HCT116 (cell line): ENCODE results near the gene NOTUM. TPM values are rescaled to one million over a fixed set of nuclear protein-coding genes. Genes with fewer than 3 reads are reported as not detected.

Experiments used
- ATAC-seq: fragments of 200-7000 bp; cut with Tn5 transposase; 2 replicates; pipeline ENCODE4 v1.9.1; 2020; ENCODE audit warnings: mild to moderate bottlenecking, moderate library complexity
- BruUV-seq: library from RNA; stranded (reverse); fragments of 400-500 nt; replicated peaks from 2 replicates; lab custom pipeline; 2021; lab: Mats Ljungman, UMichigan
- CTCF ChIA-PET: fragments of 300-600 bp; sonication (Branson Sonifier 250); formaldehyde crosslinking; loops from one replicate; lab custom pipeline; 2021; ENCODE audit warnings: antibody characterized with exemption; lab: Charles Lee
- POLR2A ChIA-PET: fragments of 300-600, 350-600 bp; sonication (Branson Sonifier 250); formaldehyde crosslinking; loops from one replicate; lab custom pipeline; 2021; ENCODE audit warnings: antibody characterized with exemption; lab: Charles Lee
- RAD21 ChIA-PET, 2 experiments: fragments of 300-600 bp; sonication (Branson Sonifier 250); formaldehyde crosslinking; loops; one replicate each; lab custom pipeline; 2023; ENCODE audit warnings: low total read pairs in 2 of 2; ENCODE audit not compliant: uncharacterized antibody in 2 of 2, unreplicated experiment in 2 of 2, low non-redundant PET in 1 of 2; lab: Charles Lee
- DNase-seq: peaks from one replicate; pipeline ENCODE4 v3.0.0-alpha.2; 2010; ENCODE audit warnings: low read depth, low spot score
- H2AFZ ChIP-seq: fragments of 200-600 bp; shearing (Covaris generic), sonication (generic); 2 replicates; pipeline ENCODE4 v1.6.1; 2017; ENCODE audit warnings: low read depth, mixed run types, mixed read lengths, antibody characterized with exemption, low read length; ENCODE audit not compliant: poor library complexity, severe bottlenecking
- H3K27ac ChIP-seq: 2 replicates; pipeline ENCODE4 v1.5.1; 2012; ENCODE audit warnings: low read depth, low read length
- H3K27me3 ChIP-seq: fragments of 200-600 bp; sonication (generic); 2 replicates; pipeline ENCODE4 v1.6.1; 2016; ENCODE audit warnings: mixed run types, low read length, mixed read lengths; ENCODE audit not compliant: insufficient read depth
- H3K36me3 ChIP-seq, 2 experiments: fragments of 200-500 bp in 1 of 2; fragments of 200-600 bp in 1 of 2; sonication (Bioruptor generic) in 1 of 2; sonication (generic) in 1 of 2; 2 replicates each; pipeline versions ENCODE4 v1.5.1 to v1.6.1; 2014 to 2016; ENCODE audit warnings: low read length in 2 of 2, inconsistent platforms in 1 of 2, mixed read lengths in 1 of 2, mixed run types in 1 of 2; ENCODE audit not compliant: insufficient read depth in 2 of 2, control insufficient read depth in 1 of 2
- H3K4me1 ChIP-seq, 2 experiments: fragments of 200-600 bp in 1 of 2; sonication (generic) in 1 of 2; 2 replicates each; pipeline versions ENCODE4 v1.5.1 to v1.6.1; 2012 to 2017; ENCODE audit warnings: low read length in 2 of 2, inconsistent platforms in 1 of 2, mild to moderate bottlenecking in 1 of 2, mixed read lengths in 1 of 2, mixed run types in 1 of 2, moderate library complexity in 1 of 2; ENCODE audit not compliant: insufficient read depth in 2 of 2, control insufficient read depth in 1 of 2
- H3K4me2 ChIP-seq: fragments of 200-600 bp; sonication (generic); 2 replicates; pipeline ENCODE4 v1.6.1; 2017; ENCODE audit warnings: mixed run types, low read length, mixed read lengths
- H3K4me3 ChIP-seq, 2 experiments: fragments of 200-600 bp in 1 of 2; sonication (generic) in 1 of 2; replicated peaks in 1 of 2; 2 replicates each; pipeline ENCODE4 v1.5.1; 2011 to 2016; ENCODE audit warnings: low read length in 2 of 2, control low read depth in 1 of 2, low read depth in 1 of 2, mild to moderate bottlenecking in 1 of 2, mixed read lengths in 1 of 2, mixed run types in 1 of 2
- H3K79me2 ChIP-seq: fragments of 200-600 bp; sonication (generic); 2 replicates; pipeline ENCODE4 v1.6.1; 2017; ENCODE audit warnings: mild to moderate bottlenecking, mixed run types, low read length, moderate library complexity, mixed read lengths; ENCODE audit not compliant: insufficient read depth
- H3K9ac ChIP-seq: fragments of 200-600 bp; sonication (generic); 2 replicates; pipeline ENCODE4 v1.6.1; 2016; ENCODE audit warnings: low read length, mixed read lengths
- H3K9me2 ChIP-seq: fragments of 200-600 bp; sonication (generic), shearing (Covaris generic); 2 replicates; pipeline ENCODE4 v1.6.1; 2017; ENCODE audit warnings: mixed run types, mild to moderate bottlenecking, moderate library complexity; ENCODE audit not compliant: insufficient read depth
- H3K9me3 ChIP-seq, 2 experiments: fragments of 200-500 bp in 1 of 2; fragments of 200-600 bp in 1 of 2; sonication (Bioruptor generic) in 1 of 2; sonication (generic) in 1 of 2; 2 replicates each; pipeline ENCODE4 v1.6.1; 2014 to 2017; ENCODE audit warnings: low read length in 2 of 2, mixed read lengths in 2 of 2, inconsistent platforms in 1 of 2, low read depth in 1 of 2, mild to moderate bottlenecking in 1 of 2, mixed run types in 1 of 2, moderate library complexity in 1 of 2; ENCODE audit not compliant: control insufficient read depth in 1 of 2, insufficient read depth in 1 of 2
- H4K20me1 ChIP-seq: fragments of 200-600 bp; sonication (generic), shearing (Covaris generic); 2 replicates; pipeline ENCODE4 v1.6.1; 2017; ENCODE audit warnings: mixed run types, mild to moderate bottlenecking, moderate library complexity; ENCODE audit not compliant: insufficient read depth
- EGR1 ChIP-seq: IDR thresholded peaks from 2 replicates; pipeline ENCODE4 v1.6.1; 2012; ENCODE audit warnings: low read depth
- ELF1 ChIP-seq: IDR thresholded peaks from 2 replicates; pipeline ENCODE4 v1.6.1; 2012; ENCODE audit warnings: low read depth, borderline replicate concordance
- EZH2 ChIP-seq: fragments of 200-600 bp; sonication (generic); IDR thresholded peaks from 2 replicates; pipeline ENCODE4 v1.6.1; 2017; ENCODE audit warnings: antibody characterized with exemption, mixed run types
- EZH2phosphoT487 ChIP-seq: fragments of 200-600 bp; IDR thresholded peaks from 2 replicates; pipeline ENCODE4 v1.6.1; 2018; ENCODE audit warnings: antibody characterized with exemption, borderline replicate concordance
- FOSL1 ChIP-seq: IDR thresholded peaks from 2 replicates; pipeline ENCODE4 v1.6.1; 2012; ENCODE audit warnings: low read depth
- JUND ChIP-seq: IDR thresholded peaks from 2 replicates; pipeline ENCODE4 v1.6.1; 2012
- POLR2A ChIP-seq: IDR thresholded peaks from 2 replicates; pipeline ENCODE4 v1.7.0; 2011; ENCODE audit warnings: borderline replicate concordance; ENCODE audit not compliant: insufficient read depth, insufficient read length; ENCODE audit errors: extremely low read depth
- RAD21 ChIP-seq: IDR thresholded peaks from 2 replicates; pipeline ENCODE4 v1.6.1; 2012; ENCODE audit warnings: low read depth, mild to moderate bottlenecking
- SIN3A ChIP-seq: IDR thresholded peaks from 2 replicates; pipeline ENCODE4 v1.6.1; 2012; ENCODE audit warnings: low read depth
- SRF ChIP-seq: IDR thresholded peaks from 2 replicates; pipeline ENCODE4 v1.6.1; 2012; ENCODE audit warnings: low read depth
- ZBTB33 ChIP-seq: IDR thresholded peaks from 2 replicates; pipeline ENCODE4 v1.6.1; 2011; ENCODE audit warnings: mild to moderate bottlenecking, low read length, moderate library complexity; ENCODE audit not compliant: insufficient replicate concordance; ENCODE audit errors: extremely low read depth
- ZNF274 ChIP-seq: fragments of 200-500 bp; sonication (Bioruptor generic); IDR thresholded peaks from 2 replicates; pipeline ENCODE4 v1.6.1; 2014; ENCODE audit warnings: mild to moderate bottlenecking, low read depth, low read length, inconsistent platforms
- intact Hi-C: fragments of 100-400 bp; cut with micrococcal nuclease; formaldehyde crosslinking; loops from 2 replicates; pipeline ENCODE4 v1.10.0; 2022
- total RNA-seq: library from RNA; stranded (reverse); gene quantifications from one replicate; pipeline ENCODE4 v1.2.1, GENCODE V29; 2021; ENCODE audit not compliant: unreplicated experiment
- TF ChIP-seq, protein P1 (sequence below): IDR thresholded peaks from 2 replicates; pipeline ENCODE4 v1.6.1; 2012; ENCODE audit warnings: low read depth
- TF ChIP-seq, protein P2 (sequence below): IDR thresholded peaks from 2 replicates; pipeline ENCODE4 v1.6.1; 2012

Gene NOTUM
- total RNA-seq, 1 experiment from 2014 or later = 12.5 TPM

GRCh38 chr17:82007495-82008257 is 46.7 kb upstream of the NOTUM start:
- no TSS peak for BruUV-seq
- no peak for ATAC-seq
- RAD21 ChIA-PET = no interaction called here
- Histone ChIP-seq H3K9me3 (no peaks in the 10 kb centered on the region), H3K36me3 (no peaks in the 10 kb centered on the region), H3K4me1 (peaks cover 23 to 30% of the 10 kb centered on the region in 2 experiments), H3K4me3 (no peak overlapping the region), H4K20me1 (no peaks in the 10 kb centered on the region), H2AFZ (no peak overlapping the region), H3K27me3 (no peaks in the 10 kb centered on the region), H3K79me2 (no peaks in the 10 kb centered on the region), H3K4me2 (no peak overlapping the region), H3K9me2 (no peaks in the 10 kb centered on the region), H3K27ac (peak overlapping the region; percentile 5; the same call in 1 of the 2 replicates), H3K9ac (no peak overlapping the region)
- no peak for DNase-seq
- intact Hi-C loops = no loop called here
- POLR2A ChIA-PET = no interaction called here
- CTCF ChIA-PET = no interaction called here
- TF ChIP-seq, protein P1, sequence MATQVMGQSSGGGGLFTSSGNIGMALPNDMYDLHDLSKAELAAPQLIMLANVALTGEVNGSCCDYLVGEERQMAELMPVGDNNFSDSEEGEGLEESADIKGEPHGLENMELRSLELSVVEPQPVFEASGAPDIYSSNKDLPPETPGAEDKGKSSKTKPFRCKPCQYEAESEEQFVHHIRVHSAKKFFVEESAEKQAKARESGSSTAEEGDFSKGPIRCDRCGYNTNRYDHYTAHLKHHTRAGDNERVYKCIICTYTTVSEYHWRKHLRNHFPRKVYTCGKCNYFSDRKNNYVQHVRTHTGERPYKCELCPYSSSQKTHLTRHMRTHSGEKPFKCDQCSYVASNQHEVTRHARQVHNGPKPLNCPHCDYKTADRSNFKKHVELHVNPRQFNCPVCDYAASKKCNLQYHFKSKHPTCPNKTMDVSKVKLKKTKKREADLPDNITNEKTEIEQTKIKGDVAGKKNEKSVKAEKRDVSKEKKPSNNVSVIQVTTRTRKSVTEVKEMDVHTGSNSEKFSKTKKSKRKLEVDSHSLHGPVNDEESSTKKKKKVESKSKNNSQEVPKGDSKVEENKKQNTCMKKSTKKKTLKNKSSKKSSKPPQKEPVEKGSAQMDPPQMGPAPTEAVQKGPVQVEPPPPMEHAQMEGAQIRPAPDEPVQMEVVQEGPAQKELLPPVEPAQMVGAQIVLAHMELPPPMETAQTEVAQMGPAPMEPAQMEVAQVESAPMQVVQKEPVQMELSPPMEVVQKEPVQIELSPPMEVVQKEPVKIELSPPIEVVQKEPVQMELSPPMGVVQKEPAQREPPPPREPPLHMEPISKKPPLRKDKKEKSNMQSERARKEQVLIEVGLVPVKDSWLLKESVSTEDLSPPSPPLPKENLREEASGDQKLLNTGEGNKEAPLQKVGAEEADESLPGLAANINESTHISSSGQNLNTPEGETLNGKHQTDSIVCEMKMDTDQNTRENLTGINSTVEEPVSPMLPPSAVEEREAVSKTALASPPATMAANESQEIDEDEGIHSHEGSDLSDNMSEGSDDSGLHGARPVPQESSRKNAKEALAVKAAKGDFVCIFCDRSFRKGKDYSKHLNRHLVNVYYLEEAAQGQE = no peak
- TF ChIP-seq EZH2 = no peak
- no peak for TF ChIP-seq JUND
- no peak for TF ChIP-seq ELF1

DNA sequence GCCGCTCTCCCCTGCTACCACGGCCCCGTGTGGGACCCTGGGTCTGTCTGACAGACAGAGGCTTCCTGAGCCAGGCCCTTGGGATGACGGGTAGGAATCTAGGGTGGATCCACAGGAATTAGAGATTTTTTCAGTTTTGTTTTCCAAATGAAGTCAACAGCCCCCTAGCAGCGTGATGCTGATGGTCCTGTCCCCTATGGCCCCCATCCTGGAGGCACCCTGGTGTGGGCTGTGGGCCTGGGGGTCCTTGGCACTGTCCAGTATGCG is 46.2 kb upstream of the NOTUM start:
- ChIA-PET POLR2A (no interaction called here), CTCF (no interaction called here)
- BruUV-seq = no TSS peak

More for the DNA sequence above, 46.2 kb upstream of the NOTUM start:
- RAD21 ChIA-PET = no interaction called here
- H3K27ac ChIP-seq = no peak overlapping the region; the same call in 1 of the 2 replicates
- DNase-seq = no peak
- no peak for ATAC-seq
- no peaks in the 10 kb centered on the region for H3K9me2 ChIP-seq
- intact Hi-C loops = no loop called here
- peaks cover 28 to 35% of the 10 kb centered on the region in 2 experiments for H3K4me1 ChIP-seq
- H3K36me3 ChIP-seq = no peaks in the 10 kb centered on the region
- no peaks in the 10 kb centered on the region for H4K20me1 ChIP-seq
- TF ChIP-seq JUND (no peak), SIN3A (no peak), EZH2 (no peak), POLR2A (no peak), EGR1 (no peak), SRF (no peak), RAD21 (no peak), ZBTB33 (no peak), FOSL1 (no peak), EZH2phosphoT487 (no peak), ZNF274 (no peak)
- TF ChIP-seq, protein P2, sequence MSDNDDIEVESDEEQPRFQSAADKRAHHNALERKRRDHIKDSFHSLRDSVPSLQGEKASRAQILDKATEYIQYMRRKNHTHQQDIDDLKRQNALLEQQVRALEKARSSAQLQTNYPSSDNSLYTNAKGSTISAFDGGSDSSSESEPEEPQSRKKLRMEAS = no peak
- no peaks in the 10 kb centered on the region for H3K27me3 ChIP-seq
- H3K9ac ChIP-seq = no peak overlapping the region
- no peaks in the 10 kb centered on the region for H3K79me2 ChIP-seq
- no peak overlapping the region for H2AFZ ChIP-seq
- H3K4me3 ChIP-seq = no peak overlapping the region
- H3K9me3 ChIP-seq = no peaks in the 10 kb centered on the region
- no peak overlapping the region for H3K4me2 ChIP-seq
